ENCODE data around the gene LRRC46.

Gene LRRC46

GRCh38 chr17:47872651-47873161 is 41.2 kb downstream of the LRRC46 start:
- Histone ChIP-seq H3K4me3 (ENCODE audit: low read length) (no peak overlapping the region), H3K27me3 (ENCODE audit: insufficient read depth, low read length) (peaks cover 70% of the 10 kb centered on the region)

GRCh38 chr17:47873200-47874090 is 42.0 kb downstream of the LRRC46 start:
- no peaks in the 10 kb centered on the region for H3K36me3 ChIP-seq (ENCODE audit: insufficient read depth, low read length)
- H3K4me1 ChIP-seq (ENCODE audit: insufficient read depth, low read length), result no peaks in the 10 kb centered on the region
- H3K27me3 ChIP-seq (ENCODE audit: insufficient read depth, low read length), result peaks cover 73% of the 10 kb centered on the region
- H3K9me3 ChIP-seq (ENCODE audit: low read length), result no peaks in the 10 kb centered on the region
- no peak overlapping the region for H2AFZ ChIP-seq (ENCODE audit: low read depth, low read length)
- no peak overlapping the region for H3K4me3 ChIP-seq (ENCODE audit: low read length)

More at GRCh38 chr17:47872651-47873161, 41.2 kb downstream of the LRRC46 start:
- Histone ChIP-seq H3K9me3 (ENCODE audit: low read length) (no peaks in the 10 kb centered on the region), H3K36me3 (ENCODE audit: insufficient read depth, low read length) (no peaks in the 10 kb centered on the region), H2AFZ (ENCODE audit: low read depth, low read length) (no peak overlapping the region), H3K4me1 (ENCODE audit: insufficient read depth, low read length) (no peaks in the 10 kb centered on the region)

DNA sequence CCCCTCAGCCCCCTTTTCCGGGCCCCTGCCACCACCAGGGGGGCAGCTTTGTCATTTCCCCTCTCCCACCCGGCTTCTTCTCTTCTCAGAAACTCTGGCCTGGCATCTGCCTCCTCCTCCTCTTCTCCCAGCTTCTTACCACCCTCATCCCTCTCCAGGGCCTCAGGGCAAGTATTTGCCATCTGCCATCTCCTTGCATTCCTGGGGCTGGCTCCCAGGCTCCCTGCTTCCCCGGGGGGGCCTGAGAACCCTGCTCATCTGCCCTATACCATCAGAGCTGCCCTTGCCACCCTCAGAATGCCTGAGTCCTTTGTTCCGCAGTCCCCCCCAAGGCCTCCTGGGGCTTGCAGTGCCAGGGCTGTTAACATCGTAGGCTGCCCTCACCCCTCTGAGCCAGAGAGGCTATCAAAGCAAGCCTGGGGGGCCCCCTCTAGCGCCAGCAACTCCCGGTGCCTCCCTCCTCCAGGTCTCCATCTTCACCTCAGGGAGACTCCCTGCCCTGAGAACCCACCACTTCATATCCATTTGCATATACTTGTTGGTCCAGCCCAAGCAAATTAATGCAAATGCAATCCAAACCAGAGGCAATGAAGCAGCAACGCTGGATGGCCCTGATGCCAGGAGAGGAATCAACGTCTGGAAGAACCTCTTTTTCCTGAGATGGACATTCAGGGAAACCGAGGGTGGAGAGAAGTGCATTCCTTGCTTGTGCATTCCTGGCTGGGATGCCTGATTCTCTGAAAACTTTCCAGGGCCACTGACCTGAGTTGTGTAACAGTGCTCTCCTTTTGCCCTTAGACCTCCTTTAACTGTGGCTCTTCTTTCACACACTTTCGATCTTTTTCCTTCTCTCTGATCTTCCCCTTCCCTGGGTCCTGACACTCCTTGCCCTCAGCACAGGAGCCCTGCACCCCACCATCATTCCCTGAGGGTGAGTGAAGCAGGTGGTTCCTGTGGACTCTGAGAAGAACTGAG is 43.8 kb downstream of the LRRC46 start:
- no peak overlapping the region for H3K4me3 ChIP-seq (ENCODE audit: low read length)
- H3K36me3 ChIP-seq (ENCODE audit: insufficient read depth, low read length), result no peaks in the 10 kb centered on the region
- H3K9me3 ChIP-seq (ENCODE audit: low read length), result no peaks in the 10 kb centered on the region
- no peak overlapping the region for H2AFZ ChIP-seq (ENCODE audit: low read depth, low read length)
- H3K4me1 ChIP-seq (ENCODE audit: insufficient read depth, low read length), result no peaks in the 10 kb centered on the region
- H3K27me3 ChIP-seq (ENCODE audit: insufficient read depth, low read length), result peaks cover 71% of the 10 kb centered on the region

- Histone ChIP-seq H3K36me3 (ENCODE audit: insufficient read depth, low read length) (no peaks in the 10 kb centered on the region), H2AFZ (ENCODE audit: low read depth, low read length) (no peak overlapping the region), H3K9me3 (ENCODE audit: low read length) (no peaks in the 10 kb centered on the region), H3K4me1 (ENCODE audit: insufficient read depth, low read length) (no peaks in the 10 kb centered on the region), H3K4me3 (ENCODE audit: low read length) (no peak overlapping the region), H3K27me3 (ENCODE audit: insufficient read depth, low read length) (peaks cover 61% of the 10 kb centered on the region)
These were observed 46.0 kb downstream of the LRRC46 start for GRCh38 chr17:47877368-47878034.

DNA sequence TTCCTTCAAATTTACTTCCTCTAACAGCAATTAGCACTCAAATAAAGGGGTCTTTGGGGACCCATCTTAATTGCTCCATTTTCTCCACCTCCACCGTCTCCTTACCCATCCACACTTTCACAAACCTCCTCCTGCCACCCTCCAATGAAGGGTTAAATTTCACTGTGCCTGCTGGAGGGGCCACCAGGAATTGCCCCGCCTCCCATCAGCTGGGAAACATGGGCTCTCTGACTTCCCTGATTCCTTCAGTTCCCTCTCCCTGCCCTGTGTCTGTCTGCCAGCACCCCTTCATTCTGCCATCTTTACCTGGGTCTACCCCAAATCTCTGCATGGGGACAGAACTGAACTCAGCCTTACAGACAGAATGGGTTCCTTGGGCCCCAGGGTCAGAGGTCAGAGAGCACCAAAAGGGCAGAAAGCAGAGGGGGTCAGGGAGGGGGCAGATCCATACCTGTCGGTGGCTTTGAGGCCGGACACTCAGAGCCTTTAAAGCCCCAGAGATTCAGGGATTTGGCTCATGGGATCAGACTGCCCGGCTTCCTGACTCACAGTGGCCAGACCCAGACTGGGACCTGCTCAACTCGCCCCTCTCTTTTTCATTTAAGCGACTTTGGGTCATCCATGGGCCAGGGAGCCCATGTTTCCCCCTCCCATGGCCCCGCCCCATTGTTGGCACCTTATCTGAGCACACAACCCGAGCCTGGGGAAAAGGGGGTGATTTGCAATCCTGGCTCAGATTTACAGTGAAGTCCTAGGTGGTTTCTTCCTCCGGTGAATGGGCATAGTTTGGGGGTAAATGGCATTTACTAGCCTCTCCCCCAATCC is 46.9 kb downstream of the LRRC46 start:
- Histone ChIP-seq H2AFZ (ENCODE audit: low read depth, low read length) (no peak overlapping the region), H3K4me3 (ENCODE audit: low read length) (no peak overlapping the region), H3K36me3 (ENCODE audit: insufficient read depth, low read length) (no peaks in the 10 kb centered on the region), H3K4me1 (ENCODE audit: insufficient read depth, low read length) (no peaks in the 10 kb centered on the region), H3K27me3 (ENCODE audit: insufficient read depth, low read length) (peaks cover 54% of the 10 kb centered on the region), H3K9me3 (ENCODE audit: low read length) (no peaks in the 10 kb centered on the region)

GRCh38 chr17:47879028-47879585 is 47.6 kb downstream of the LRRC46 start:
- H3K9me3 ChIP-seq (ENCODE audit: low read length), result no peaks in the 10 kb centered on the region
- no peak overlapping the region for H2AFZ ChIP-seq (ENCODE audit: low read depth, low read length)
- peaks cover 56% of the 10 kb centered on the region for H3K27me3 ChIP-seq (ENCODE audit: insufficient read depth, low read length)
- no peak overlapping the region for H3K4me3 ChIP-seq (ENCODE audit: low read length)
- H3K36me3 ChIP-seq (ENCODE audit: insufficient read depth, low read length), result no peaks in the 10 kb centered on the region
- no peaks in the 10 kb centered on the region for H3K4me1 ChIP-seq (ENCODE audit: insufficient read depth, low read length)

GRCh38 chr17:47879776-47880454 is 48.4 kb downstream of the LRRC46 start:
- no peak overlapping the region for H2AFZ ChIP-seq (ENCODE audit: low read depth, low read length)
- H3K4me1 ChIP-seq (ENCODE audit: insufficient read depth, low read length), result no peaks in the 10 kb centered on the region
- H3K27me3 ChIP-seq (ENCODE audit: insufficient read depth, low read length), result peaks cover 57% of the 10 kb centered on the region
- H3K4me3 ChIP-seq (ENCODE audit: low read length), result no peak overlapping the region
- H3K9me3 ChIP-seq (ENCODE audit: low read length), result no peaks in the 10 kb centered on the region
- no peaks in the 10 kb centered on the region for H3K36me3 ChIP-seq (ENCODE audit: insufficient read depth, low read length)

GRCh38 chr17:47882247-47882646 is 50.8 kb downstream of the LRRC46 start:
- Histone ChIP-seq H3K27me3 (ENCODE audit: insufficient read depth, low read length) (peaks cover 52% of the 10 kb centered on the region), H3K4me1 (ENCODE audit: insufficient read depth, low read length) (peaks cover 5% of the 10 kb centered on the region), H3K36me3 (ENCODE audit: insufficient read depth, low read length) (no peaks in the 10 kb centered on the region), H3K4me3 (ENCODE audit: low read length) (no peak overlapping the region), H2AFZ (ENCODE audit: low read depth, low read length) (no peak overlapping the region), H3K9me3 (ENCODE audit: low read length) (no peaks in the 10 kb centered on the region)

DNA sequence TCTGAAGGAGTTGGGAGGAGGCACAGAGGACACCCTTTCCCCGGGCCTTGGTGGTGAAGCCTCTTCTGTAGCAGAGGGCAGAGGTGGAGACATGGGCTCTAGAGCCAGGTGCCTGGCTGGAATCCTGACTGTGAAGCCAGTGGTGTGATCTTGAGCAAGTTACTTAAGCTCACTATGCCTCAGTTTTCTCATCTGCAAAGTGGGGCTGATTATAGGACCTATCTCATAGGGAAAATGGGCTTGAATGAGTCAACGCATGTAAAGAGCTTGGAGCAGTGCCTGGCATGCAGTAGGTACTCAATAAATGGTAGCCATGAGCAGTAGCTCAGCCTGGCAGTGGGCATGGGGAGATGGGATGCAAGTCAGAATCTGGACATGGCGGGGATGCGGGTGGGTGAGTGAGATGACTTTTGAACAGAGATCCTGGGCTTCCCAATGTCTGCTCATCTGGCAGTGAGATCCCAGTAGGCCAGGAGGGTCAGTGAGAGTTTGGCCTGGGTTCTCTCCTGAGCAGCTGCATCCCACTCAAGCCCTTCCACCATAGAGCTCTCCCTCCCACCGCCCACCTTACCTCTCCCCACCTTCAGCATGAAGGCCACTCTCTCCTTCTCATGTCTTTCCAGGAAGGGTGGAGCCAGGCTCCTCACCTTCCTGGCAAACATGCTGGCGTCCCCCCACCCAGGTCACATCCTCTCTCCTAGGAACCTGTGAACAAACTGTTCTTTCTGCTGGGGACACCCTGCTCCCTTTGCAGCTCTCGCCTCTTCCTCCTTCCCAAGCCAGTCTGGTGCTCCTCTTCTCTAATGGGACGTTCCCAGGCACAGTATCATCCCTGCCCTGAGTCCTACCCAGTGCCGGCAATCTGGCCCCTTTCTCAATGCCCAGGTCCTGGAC is 51.5 kb downstream of the LRRC46 start:
- Histone ChIP-seq H3K36me3 (ENCODE audit: insufficient read depth, low read length) (no peaks in the 10 kb centered on the region), H3K9me3 (ENCODE audit: low read length) (no peaks in the 10 kb centered on the region), H3K4me3 (ENCODE audit: low read length) (no peak overlapping the region), H3K4me1 (ENCODE audit: insufficient read depth, low read length) (peaks cover 5% of the 10 kb centered on the region), H2AFZ (ENCODE audit: low read depth, low read length) (no peak overlapping the region), H3K27me3 (ENCODE audit: insufficient read depth, low read length) (peaks cover 45% of the 10 kb centered on the region)

DNA sequence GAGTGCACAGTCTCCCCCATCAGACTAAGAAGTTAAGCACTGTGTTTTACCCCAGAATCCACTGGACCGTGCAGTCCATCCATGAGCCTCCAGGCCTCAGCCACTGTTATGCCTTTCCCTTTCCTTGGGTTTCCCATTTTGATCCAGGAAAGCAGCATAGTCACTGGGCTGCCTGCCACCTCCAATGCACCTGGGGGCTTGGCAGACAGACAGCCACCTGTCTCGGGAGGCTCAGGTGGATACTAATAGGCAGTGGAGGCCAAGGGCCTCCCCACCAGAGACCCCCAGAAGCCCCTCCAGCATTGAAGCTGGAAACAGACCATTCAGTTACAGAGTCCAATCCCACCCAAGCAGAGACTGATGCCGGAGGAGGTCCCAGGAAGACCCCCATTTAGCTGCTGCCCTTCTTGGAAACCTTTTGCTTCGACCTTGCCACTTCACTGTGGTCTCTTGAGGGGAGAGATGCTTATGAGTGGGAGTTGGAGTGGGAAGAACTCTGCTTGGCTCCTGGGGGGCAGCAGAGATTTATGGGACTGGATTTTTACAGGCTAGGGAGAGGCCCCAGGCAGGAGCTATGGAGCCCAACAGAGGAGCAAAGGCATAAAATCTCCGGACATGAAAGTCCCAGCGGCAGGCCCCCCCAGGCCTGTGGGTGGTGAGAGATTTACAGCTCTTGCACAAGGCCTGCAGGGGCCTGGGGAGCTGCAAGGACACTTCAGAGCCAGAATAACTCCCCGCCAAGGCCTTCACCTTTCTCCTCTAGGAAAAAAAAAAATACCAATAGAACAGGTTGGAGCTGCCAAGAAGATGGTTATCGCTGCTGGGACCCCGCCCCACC is 52.3 kb downstream of the LRRC46 start:
- peaks cover 38% of the 10 kb centered on the region for H3K27me3 ChIP-seq (ENCODE audit: insufficient read depth, low read length)
- no peaks in the 10 kb centered on the region for H3K9me3 ChIP-seq (ENCODE audit: low read length)
- no peak overlapping the region for H2AFZ ChIP-seq (ENCODE audit: low read depth, low read length)
- H3K4me3 ChIP-seq (ENCODE audit: low read length), result no peak overlapping the region
- H3K4me1 ChIP-seq (ENCODE audit: insufficient read depth, low read length), result peaks cover 5% of the 10 kb centered on the region
- no peaks in the 10 kb centered on the region for H3K36me3 ChIP-seq (ENCODE audit: insufficient read depth, low read length)

All from neuron (in vitro differentiated cells).